H1 (cell line): ENCODE measurements around the gene MAP2K5. TPM values are rescaled to one million over a fixed set of nuclear protein-coding genes. Genes with fewer than 3 reads are reported as not detected.

ENCODE experiments used
- CTCF ChIA-PET: fragments of 300-600 bp; sonication (Branson Sonifier 250); formaldehyde crosslinking; loops from one replicate; lab custom pipeline; 2021; ENCODE audit not compliant: partially characterized antibody; lab: Charles Lee
- POLR2A ChIA-PET: fragments of 300-600 bp; sonication (Branson Sonifier 250); formaldehyde crosslinking; loops from one replicate; lab custom pipeline; 2021; ENCODE audit warnings: inconsistent platforms; ENCODE audit not compliant: partially characterized antibody; lab: Charles Lee
- DNase-seq, 2 experiments: peaks; one replicate each; pipeline versions ENCODE4 v3.0.0 to v3.0.0-alpha.2; 2010 to 2022; ENCODE audit warnings: low spot score in 2 of 2, low read depth in 1 of 2, mixed read lengths in 1 of 2
- FAIRE-seq: peaks from 2 replicates; lab custom pipeline; 2011; peaks lifted over from hg19 to GRCh38; lab: Jason Lieb, UNC
- H2AFZ ChIP-seq: 2 replicates; pipeline ENCODE4 v1.8.1; 2012; ENCODE audit warnings: low read length, inconsistent platforms
- H2AK5ac ChIP-seq: 2 replicates; pipeline ENCODE4 v1.6.1; 2013; ENCODE audit warnings: low read depth, low read length
- H2BK120ac ChIP-seq: replicated peaks from 2 replicates; pipeline ENCODE3; 2013; ENCODE audit warnings: low read depth, low read length, inconsistent platforms
- H2BK12ac ChIP-seq: 2 replicates; pipeline ENCODE4 v1.6.1; 2013; ENCODE audit warnings: low read depth, low read length
- H2BK15ac ChIP-seq: 2 replicates; pipeline ENCODE4 v1.6.1; 2013; ENCODE audit warnings: low read length
- H2BK20ac ChIP-seq: 2 replicates; pipeline ENCODE4 v1.6.1; 2013; ENCODE audit warnings: low read length
- H2BK5ac ChIP-seq: 2 replicates; pipeline ENCODE4 v1.6.1; 2013; ENCODE audit warnings: low read depth, low read length
- H3K14ac ChIP-seq: 2 replicates; pipeline ENCODE4 v1.6.1; 2013; ENCODE audit warnings: inconsistent platforms; ENCODE audit not compliant: insufficient read length
- H3K18ac ChIP-seq: 2 replicates; pipeline ENCODE4 v1.6.1; 2013; ENCODE audit warnings: low read length; ENCODE audit errors: extremely low read depth
- H3K23ac ChIP-seq: 2 replicates; pipeline ENCODE4 v1.6.1; 2013; ENCODE audit warnings: inconsistent platforms; ENCODE audit not compliant: insufficient read length
- H3K23me2 ChIP-seq: 2 replicates; pipeline ENCODE4 v1.6.1; 2013; ENCODE audit warnings: low read depth, low read length
- H3K27ac ChIP-seq: 2 replicates; pipeline ENCODE4 v1.6.1; 2011; ENCODE audit warnings: low read depth, low read length, inconsistent platforms
- H3K27me3 ChIP-seq, 4 experiments: replicated peaks in 1 of 4; 1 replicate in 1 of 4; 2 replicates in 3 of 4; pipeline versions ENCODE4 v1.6.1 to v1.8.1; 2011 to 2013; ENCODE audit warnings: low read length in 3 of 4, mild to moderate bottlenecking in 3 of 4, inconsistent platforms in 2 of 4, mixed read lengths in 2 of 4, moderate library complexity in 1 of 4; ENCODE audit not compliant: control insufficient read depth in 3 of 4, insufficient read depth in 3 of 4; ENCODE audit errors: extremely low read depth in 1 of 4
- H3K36me3 ChIP-seq, 4 experiments: 2 replicates each; pipeline versions ENCODE4 v1.6.1 to v1.8.1; 2011 to 2013; ENCODE audit warnings: mild to moderate bottlenecking in 4 of 4, low read length in 3 of 4, moderate library complexity in 2 of 4, control low read depth in 1 of 4, inconsistent platforms in 1 of 4; ENCODE audit not compliant: insufficient read depth in 4 of 4, control insufficient read depth in 2 of 4
- H3K4ac ChIP-seq: replicated peaks from 2 replicates; pipeline ENCODE3; 2013; ENCODE audit warnings: low read length, low read depth, mixed read lengths, inconsistent platforms; ENCODE audit not compliant: insufficient read length
- H3K4me1 ChIP-seq, 4 experiments: replicated peaks in 1 of 4; 1 replicate in 1 of 4; 2 replicates in 3 of 4; pipeline versions ENCODE4 v1.6.1 to v1.8.1; 2011 to 2013; ENCODE audit warnings: low read length in 3 of 4, inconsistent platforms in 2 of 4, mixed read lengths in 1 of 4; ENCODE audit not compliant: insufficient read depth in 4 of 4, control insufficient read depth in 3 of 4
- H3K4me2 ChIP-seq, 2 experiments: 2 replicates each; pipeline versions ENCODE4 v1.6.1 to v1.8.1; 2011 to 2013; ENCODE audit warnings: low read depth in 2 of 2, low read length in 2 of 2, control low read depth in 1 of 2, inconsistent platforms in 1 of 2, mild to moderate bottlenecking in 1 of 2; ENCODE audit not compliant: insufficient read depth in 1 of 2
- H3K4me3 ChIP-seq, 4 experiments: fragments of 200-600, 300-600 bp in 1 of 4; sonication (generic), shearing (Covaris generic), sonication (Bioruptor Twin) in 1 of 4; 2 replicates each; pipeline versions ENCODE4 v1.5.1 to v1.8.1; 2011 to 2016; ENCODE audit warnings: low read length in 4 of 4, low read depth in 3 of 4, control low read depth in 2 of 4, inconsistent platforms in 2 of 4, mild to moderate bottlenecking in 2 of 4, mixed read lengths in 1 of 4, moderate library complexity in 1 of 4; ENCODE audit not compliant: insufficient read depth in 2 of 4; ENCODE audit errors: extremely low read depth in 1 of 4
- H3K56ac ChIP-seq: replicated peaks from 2 replicates; pipeline ENCODE3; 2013; ENCODE audit warnings: low read depth, mild to moderate bottlenecking, mixed read lengths, low read length, inconsistent platforms; ENCODE audit not compliant: insufficient read length
- H3K79me1 ChIP-seq: 2 replicates; pipeline ENCODE4 v1.6.1; 2013; ENCODE audit warnings: low read depth, low read length, control low read depth
- H3K79me2 ChIP-seq, 2 experiments: 2 replicates each; pipeline versions ENCODE4 v1.6.1 to v1.8.1; 2012 to 2013; ENCODE audit warnings: low read length in 2 of 2, mild to moderate bottlenecking in 2 of 2, inconsistent platforms in 1 of 2; ENCODE audit not compliant: insufficient read depth in 2 of 2, control insufficient read depth in 1 of 2
- H3K9ac ChIP-seq, 4 experiments: replicated peaks in 1 of 4; 1 replicate in 1 of 4; 2 replicates in 3 of 4; pipeline versions ENCODE4 v1.6.1 to v1.8.1; 2011 to 2013; ENCODE audit warnings: low read depth in 3 of 4, low read length in 3 of 4, control low read depth in 2 of 4, mild to moderate bottlenecking in 2 of 4, moderate library complexity in 2 of 4, inconsistent platforms in 1 of 4; ENCODE audit errors: extremely low read depth in 1 of 4
- H3K9me3 ChIP-seq, 2 experiments: 2 replicates each; pipeline versions ENCODE4 v1.6.1 to v1.8.1; 2012 to 2013; ENCODE audit warnings: mild to moderate bottlenecking in 2 of 2, moderate library complexity in 2 of 2, control low read depth in 1 of 2, inconsistent platforms in 1 of 2, low read depth in 1 of 2, low read length in 1 of 2, mixed read lengths in 1 of 2; ENCODE audit not compliant: insufficient read depth in 2 of 2
- H4K20me1 ChIP-seq, 2 experiments: replicated peaks in 1 of 2; 2 replicates each; pipeline versions ENCODE3 to v1.8.1; 2011 to 2013; ENCODE audit warnings: inconsistent platforms in 2 of 2, low read length in 2 of 2, mild to moderate bottlenecking in 1 of 2; ENCODE audit not compliant: insufficient read depth in 2 of 2, control insufficient read depth in 1 of 2
- H4K5ac ChIP-seq: 2 replicates; pipeline ENCODE4 v1.6.1; 2013; ENCODE audit warnings: low read length, low read depth, mixed read lengths, inconsistent platforms; ENCODE audit not compliant: insufficient read length
- H4K8ac ChIP-seq: 2 replicates; pipeline ENCODE4 v1.8.0; 2013; ENCODE audit warnings: mild to moderate bottlenecking, moderate library complexity, low read length, inconsistent platforms; ENCODE audit not compliant: insufficient read depth; ENCODE audit errors: extremely low read depth
- H4K91ac ChIP-seq: replicated peaks from 2 replicates; pipeline ENCODE3; 2013; ENCODE audit warnings: low read length, mixed read lengths, inconsistent platforms; ENCODE audit not compliant: insufficient read length
- ASH2L ChIP-seq: fragments of 200-600, 300-600 bp; sonication (generic); IDR thresholded peaks from one replicate; pipeline ENCODE4 v1.7.1; 2017; ENCODE audit warnings: low read length
- SP4 ChIP-seq: IDR thresholded peaks from 2 replicates; pipeline ENCODE4 v1.6.1; 2012; ENCODE audit warnings: low read length, inconsistent platforms
- WGBS, 2 experiments: shearing (Covaris generic) in 1 of 2; methylation state at CpG; one replicate each; pipeline versions ENCODE4 v1.1.6 to v1.1.7; 2013 to 2015; ENCODE audit warnings: low lambda C conversion rate in 2 of 2, mixed read lengths in 2 of 2, inconsistent platforms in 1 of 2, low coverage in 1 of 2, missing lambda C conversion rate in 1 of 2; ENCODE audit not compliant: insufficient replicate concordance in 2 of 2, insufficient coverage in 1 of 2, insufficient read length in 1 of 2; ENCODE audit errors: extremely low coverage in 1 of 2, missing lambda C conversion rate in 1 of 2; 5-methylcytosine and 5-hydroxymethylcytosine counted together
- polyA plus RNA-seq, 7 experiments: library from polyadenylated mRNA; depleted of rRNA in 3 of 7; stranded (reverse) in 5 of 7; unstranded in 2 of 7; fragments of >200 nt in 5 of 7; fragments of 200-250 nt in 2 of 7; gene quantifications; 1 replicate in 5 of 7; 2 replicates in 1 of 7; 4 replicates in 1 of 7; pipeline versions ENCODE4 v1.2.1 to v1.2.3, GENCODE V29; 2011 to 2013; ENCODE audit warnings: missing spikeins in 2 of 7, mixed read lengths in 2 of 7
- total RNA-seq: library from RNA; stranded (reverse); fragmentation: NEBNext Ultra II Directional; extraction: Animal tissue kit (Norgen Biotek cat#: 25700); gene quantifications from 2 replicates; pipeline ENCODE4 v1.2.1, GENCODE V29; 2021

The MAP2K5 gene
- total and polyA plus RNA-seq, 2 of the 8 experiments (the other 6 are each of a cell fraction or from before 2014, with no cell fraction given): 4.4 to 15.8 TPM

DNA sequence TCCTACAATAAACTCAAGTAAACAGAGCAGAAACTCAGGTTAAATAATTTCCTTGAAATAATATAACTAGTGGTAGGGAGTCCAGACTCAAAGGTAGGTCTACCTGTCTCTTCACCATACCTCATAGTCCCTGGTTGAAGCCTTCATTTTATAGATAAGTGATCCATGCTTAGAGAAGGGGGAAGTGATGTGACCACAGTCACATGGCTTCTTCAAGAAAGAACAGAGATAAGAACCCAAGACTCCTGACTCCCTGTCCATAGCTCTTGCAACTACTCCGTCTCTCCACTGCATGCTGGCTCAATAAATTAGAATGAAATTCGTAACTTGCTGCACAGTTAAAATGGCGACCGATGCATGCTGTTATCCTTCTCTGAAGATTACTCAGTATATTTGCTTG is 32.6 kb upstream of the MAP2K5 start:
- ChIA-PET POLR2A (no interaction called here), CTCF (no interaction called here)
- no peak overlapping the region for H2BK5ac ChIP-seq
- H3K4ac ChIP-seq: no peak overlapping the region
- no peak overlapping the region for H4K8ac ChIP-seq
- H4K91ac ChIP-seq: no peak overlapping the region
- no peak overlapping the region for H3K18ac ChIP-seq
- no peaks in the 10 kb centered on the region for H3K4me1 ChIP-seq
- H2BK20ac ChIP-seq: no peak overlapping the region
- H2AK5ac ChIP-seq: no peak overlapping the region
- H3K14ac ChIP-seq: no peak overlapping the region
- H3K79me1 ChIP-seq: no peaks in the 10 kb centered on the region
- no peaks in the 10 kb centered on the region for H3K27me3 ChIP-seq
- H3K4me2 ChIP-seq: no peak overlapping the region
- H3K23ac ChIP-seq: no peak overlapping the region
- H3K9ac ChIP-seq: no peak overlapping the region
- H3K79me2 ChIP-seq: no peaks in the 10 kb centered on the region
- H3K9me3 ChIP-seq: no peaks in the 10 kb centered on the region
- H3K36me3 ChIP-seq: no peaks in the 10 kb centered on the region
- no peaks in the 10 kb centered on the region for H4K20me1 ChIP-seq
- no peak overlapping the region for H2BK15ac ChIP-seq
- no peak for TF ChIP-seq SP4
- TF ChIP-seq ASH2L: no peak
- no peak overlapping the region for H3K56ac ChIP-seq
- FAIRE-seq: no peak
- H3K27ac ChIP-seq: no peak overlapping the region
- H2BK120ac ChIP-seq: no peak overlapping the region
- no peak overlapping the region for H4K5ac ChIP-seq
- no peak overlapping the region for H2BK12ac ChIP-seq
- 98% methylated on average over 4 of the region's 4 CpGs; no CpG with 5 or more reads in 1 of the 2 experiments for WGBS, 2 experiments
- no peaks in the 10 kb centered on the region for H3K23me2 ChIP-seq
- H2AFZ ChIP-seq: no peak overlapping the region
- DNase-seq: no peak
- no peak overlapping the region for H3K4me3 ChIP-seq
